ENCODE data around the gene C1QTNF7. TPM values are rescaled to one million over a fixed set of nuclear protein-coding genes. Genes with fewer than 3 reads are reported as not detected.

C1QTNF7 gene
- total RNA-seq, 1 experiment from 2014 or later: not detected

DNA sequence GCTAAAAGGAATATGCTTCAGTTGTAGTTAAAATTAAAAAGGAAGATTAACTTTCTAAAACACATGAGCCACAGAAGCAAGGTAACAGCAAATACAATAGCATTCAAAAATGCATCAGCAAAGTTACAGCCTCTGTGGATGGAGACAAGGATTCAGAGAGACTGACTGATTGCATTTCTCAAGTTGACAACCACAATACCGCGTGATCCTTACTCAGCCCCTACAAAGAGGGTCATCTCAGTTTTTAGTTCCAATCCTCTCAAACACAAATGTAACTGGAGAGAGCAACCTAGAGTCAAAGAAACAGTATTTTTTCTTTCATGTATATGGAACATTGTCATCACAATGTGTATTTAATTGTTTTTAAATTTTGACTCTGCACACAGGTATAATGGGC lies 14.2 kb upstream of the C1QTNF7 start:
- DNase-seq: no peak
- no TSS peak for BruUV-seq (replicated peaks)
- ChIA-PET CTCF (no interaction called here), POLR2A (ENCODE audit: unreplicated experiment) (no interaction called here)
- Histone ChIP-seq H3K9me2 (replicated peaks; ENCODE audit: low read length) (no peaks in the 10 kb centered on the region), H3K36me3 (ENCODE audit: low read depth, low read length) (no peaks in the 10 kb centered on the region), H3K9me3 (ENCODE audit: low read length) (no peaks in the 10 kb centered on the region), H3K9ac (ENCODE audit: low read length) (no peak overlapping the region), H3K4me1 (ENCODE audit: insufficient read depth, low read length) (no peaks in the 10 kb centered on the region), H3K79me2 (ENCODE audit: low read length) (no peaks in the 10 kb centered on the region), H3K27me3 (ENCODE audit: low read length) (peaks cover 21% of the 10 kb centered on the region), H3K4me3 (ENCODE audit: low read length) (no peak overlapping the region), H3K27ac (ENCODE audit: low read length) (no peak overlapping the region), H3F3A (ENCODE audit: low read length, unreplicated experiment) (no peaks in the 10 kb centered on the region), H2AFZ (ENCODE audit: low read length) (no peak overlapping the region), H4K20me1 (ENCODE audit: low read length) (no peaks in the 10 kb centered on the region), H3K4me2 (ENCODE audit: low read length) (no peak overlapping the region)
- ATAC-seq: no peak
- TF ChIP-seq EZH2 (IDR thresholded peaks at IDR 0.05; ENCODE audit: low read length, unreplicated experiment): no peak
- TF ChIP-seq, protein P1, sequence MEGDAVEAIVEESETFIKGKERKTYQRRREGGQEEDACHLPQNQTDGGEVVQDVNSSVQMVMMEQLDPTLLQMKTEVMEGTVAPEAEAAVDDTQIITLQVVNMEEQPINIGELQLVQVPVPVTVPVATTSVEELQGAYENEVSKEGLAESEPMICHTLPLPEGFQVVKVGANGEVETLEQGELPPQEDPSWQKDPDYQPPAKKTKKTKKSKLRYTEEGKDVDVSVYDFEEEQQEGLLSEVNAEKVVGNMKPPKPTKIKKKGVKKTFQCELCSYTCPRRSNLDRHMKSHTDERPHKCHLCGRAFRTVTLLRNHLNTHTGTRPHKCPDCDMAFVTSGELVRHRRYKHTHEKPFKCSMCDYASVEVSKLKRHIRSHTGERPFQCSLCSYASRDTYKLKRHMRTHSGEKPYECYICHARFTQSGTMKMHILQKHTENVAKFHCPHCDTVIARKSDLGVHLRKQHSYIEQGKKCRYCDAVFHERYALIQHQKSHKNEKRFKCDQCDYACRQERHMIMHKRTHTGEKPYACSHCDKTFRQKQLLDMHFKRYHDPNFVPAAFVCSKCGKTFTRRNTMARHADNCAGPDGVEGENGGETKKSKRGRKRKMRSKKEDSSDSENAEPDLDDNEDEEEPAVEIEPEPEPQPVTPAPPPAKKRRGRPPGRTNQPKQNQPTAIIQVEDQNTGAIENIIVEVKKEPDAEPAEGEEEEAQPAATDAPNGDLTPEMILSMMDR (conservative IDR thresholded peaks at IDR 0.05; ENCODE audit: low read depth, low read length): no peak
- TF ChIP-seq EZH2phosphoT487 (IDR thresholded peaks at IDR 0.05; ENCODE audit: borderline replicate concordance, low read length): no peak
- intact Hi-C loops (cut with micrococcal nuclease): no loop called here

DNA sequence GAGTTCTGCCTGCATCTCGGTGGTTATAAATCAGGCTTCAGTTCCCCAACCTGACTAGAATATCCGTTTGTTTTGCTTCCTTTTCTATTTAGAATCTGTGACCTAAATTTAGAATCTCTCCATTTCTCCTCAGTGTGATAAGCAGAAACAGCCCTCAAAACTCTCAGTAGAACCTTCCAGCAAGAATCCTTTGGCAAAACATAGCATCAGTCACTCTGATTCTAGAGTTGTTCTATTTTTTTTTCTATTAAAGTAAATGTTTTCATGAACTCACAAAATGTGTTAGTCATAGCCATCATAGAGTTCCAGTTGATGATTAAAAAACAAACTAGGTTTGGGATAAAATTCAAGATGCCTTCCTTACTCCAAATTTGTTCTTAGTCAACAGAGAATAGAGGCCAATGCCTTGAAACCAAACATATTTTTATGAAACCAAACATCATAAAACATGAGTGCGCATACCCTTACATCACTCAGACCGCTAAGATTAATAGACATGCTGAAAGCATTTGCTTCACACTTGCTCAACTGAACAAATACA lies 13.2 kb upstream of the C1QTNF7 start:
- no peaks in the 10 kb centered on the region for H3K9me3 ChIP-seq (ENCODE audit: low read length)
- no peaks in the 10 kb centered on the region for H3K4me1 ChIP-seq (ENCODE audit: insufficient read depth, low read length)
- no peaks in the 10 kb centered on the region for H4K20me1 ChIP-seq (ENCODE audit: low read length)
- ChIA-PET POLR2A (ENCODE audit: unreplicated experiment) (no interaction called here), CTCF (no interaction called here)
- no peak overlapping the region for H3K9ac ChIP-seq (ENCODE audit: low read length)
- no peak overlapping the region for H3K27ac ChIP-seq (ENCODE audit: low read length)
- BruUV-seq (replicated peaks): no TSS peak
- no peak overlapping the region for H3K4me3 ChIP-seq (ENCODE audit: low read length)
- intact Hi-C loops (cut with micrococcal nuclease): no loop called here
- no peaks in the 10 kb centered on the region for H3F3A ChIP-seq (ENCODE audit: low read length, unreplicated experiment)
- no peak overlapping the region for H3K4me2 ChIP-seq (ENCODE audit: low read length)
- H3K79me2 ChIP-seq (ENCODE audit: low read length): no peaks in the 10 kb centered on the region
- peak; percentile 12 for DNase-seq
- peak; percentile 58 for ATAC-seq
- TF ChIP-seq, protein P1 (conservative IDR thresholded peaks at IDR 0.05; ENCODE audit: low read depth, low read length): no peak
- H3K27me3 ChIP-seq (ENCODE audit: low read length): peaks cover 21% of the 10 kb centered on the region
- H3K9me2 ChIP-seq (replicated peaks; ENCODE audit: low read length): no peaks in the 10 kb centered on the region
- no peak overlapping the region for H2AFZ ChIP-seq (ENCODE audit: low read length)
- no peaks in the 10 kb centered on the region for H3K36me3 ChIP-seq (ENCODE audit: low read depth, low read length)

GRCh38 chr4:15416357-15417232 lies 11.2 kb upstream of the C1QTNF7 start:
- TF ChIP-seq EZH2 (IDR thresholded peaks at IDR 0.05; ENCODE audit: low read length, unreplicated experiment): no peak
- POLR2A ChIA-PET (ENCODE audit: unreplicated experiment): no interaction called here
- intact Hi-C loops (cut with micrococcal nuclease): no loop called here

More at GRCh38 chr4:15416357-15417232, 11.2 kb upstream of the C1QTNF7 start:
- H3K9ac ChIP-seq (ENCODE audit: low read length): no peak overlapping the region
- H3K9me2 ChIP-seq (replicated peaks; ENCODE audit: low read length): no peaks in the 10 kb centered on the region
- BruUV-seq (replicated peaks): no TSS peak
- H3K9me3 ChIP-seq (ENCODE audit: low read length): no peaks in the 10 kb centered on the region
- CTCF ChIA-PET: no interaction called here
- H4K20me1 ChIP-seq (ENCODE audit: low read length): no peaks in the 10 kb centered on the region
- DNase-seq (no peak), ATAC-seq (no peak)
- H3F3A ChIP-seq (ENCODE audit: low read length, unreplicated experiment): no peaks in the 10 kb centered on the region
- no peak overlapping the region for H3K4me2 ChIP-seq (ENCODE audit: low read length)
- H3K27me3 ChIP-seq (ENCODE audit: low read length): peaks cover 18% of the 10 kb centered on the region
- H3K27ac ChIP-seq (ENCODE audit: low read length): no peak overlapping the region
- H3K79me2 ChIP-seq (ENCODE audit: low read length): no peaks in the 10 kb centered on the region
- no peaks in the 10 kb centered on the region for H3K4me1 ChIP-seq (ENCODE audit: insufficient read depth, low read length)
- H3K4me3 ChIP-seq (ENCODE audit: low read length): no peak overlapping the region
- H2AFZ ChIP-seq (ENCODE audit: low read length): no peak overlapping the region
- H3K36me3 ChIP-seq (ENCODE audit: low read depth, low read length): no peaks in the 10 kb centered on the region

All from PC-3 (cell line).